PC-3 (cell line): Measurements from ENCODE around the gene COL9A3. TPM values are rescaled to one million over a fixed set of nuclear protein-coding genes. Genes with fewer than 3 reads are reported as not detected.

ENCODE experiments used
- ATAC-seq: fragments of 200-7000 bp; cut with Tn5 transposase; 2 replicates; pipeline ENCODE4 v1.9.1; 2020; ENCODE audit warnings: mild to moderate bottlenecking, moderate library complexity
- BruUV-seq: library from RNA; stranded (reverse); fragments of 400-500 nt; replicated peaks from 2 replicates; lab custom pipeline; 2021; lab: Mats Ljungman, UMichigan
- CTCF ChIA-PET: fragments of 300-600 bp; sonication (Branson Sonifier 250); formaldehyde crosslinking; loops from one replicate; lab custom pipeline; 2022; ENCODE audit warnings: antibody characterized with exemption; lab: Charles Lee
- POLR2A ChIA-PET: fragments of 300-600 bp; sonication (Branson Sonifier 250); formaldehyde crosslinking; loops from one replicate; lab custom pipeline; 2022; ENCODE audit warnings: antibody characterized with exemption; ENCODE audit not compliant: unreplicated experiment; lab: Charles Lee
- DNase-seq: peaks from one replicate; pipeline ENCODE4 v3.0.0-alpha.2; 2015
- H2AFZ ChIP-seq: fragments of 300-600 bp; sonication (generic); 2 replicates; pipeline ENCODE4 v1.6.0; 2016; ENCODE audit warnings: antibody characterized with exemption, low read length
- H3F3A ChIP-seq: fragments of 300-600 bp; sonication (generic); one replicate; pipeline ENCODE4 v1.6.0; 2017; ENCODE audit warnings: antibody characterized with exemption, low read length, control low read depth, mild to moderate bottlenecking; ENCODE audit not compliant: unreplicated experiment
- H3K27ac ChIP-seq: fragments of 300-600 bp; sonication (generic); 2 replicates; pipeline ENCODE4 v1.5.1; 2016; ENCODE audit warnings: mild to moderate bottlenecking, low read length
- H3K27me3 ChIP-seq: fragments of 300-600 bp; sonication (generic); 2 replicates; pipeline ENCODE4 v1.6.1; 2016; ENCODE audit warnings: low read length, mixed read lengths
- H3K36me3 ChIP-seq: fragments of 300-600 bp; sonication (generic); 2 replicates; pipeline ENCODE4 v1.6.1; 2016; ENCODE audit warnings: low read depth, mixed run types, low read length, mixed read lengths
- H3K4me1 ChIP-seq: fragments of 300-600 bp; sonication (generic); 2 replicates; pipeline ENCODE4 v1.5.1; 2016; ENCODE audit warnings: low read length; ENCODE audit not compliant: insufficient read depth
- H3K4me2 ChIP-seq: fragments of 300-600 bp; sonication (generic); 2 replicates; pipeline ENCODE4 v1.6.0; 2016; ENCODE audit warnings: low read length
- H3K4me3 ChIP-seq: fragments of 300-600 bp; sonication (generic); 2 replicates; pipeline ENCODE4 v1.5.1; 2016; ENCODE audit warnings: mild to moderate bottlenecking, low read length, mixed read lengths
- H3K79me2 ChIP-seq: fragments of 300-600 bp; sonication (generic); 2 replicates; pipeline ENCODE4 v1.6.1; 2017; ENCODE audit warnings: low read length, mixed read lengths
- H3K9ac ChIP-seq: fragments of 300-600 bp; sonication (generic); 2 replicates; pipeline ENCODE4 v1.6.0; 2016; ENCODE audit warnings: mild to moderate bottlenecking, low read length
- H3K9me2 ChIP-seq: fragments of 300-600 bp; sonication (generic); replicated peaks from 2 replicates; pipeline ENCODE4 v1.6.1; 2016; ENCODE audit warnings: mixed run types, low read length, mixed read lengths
- H3K9me3 ChIP-seq: fragments of 300-600 bp; sonication (generic); 2 replicates; pipeline ENCODE4 v1.6.1; 2016; ENCODE audit warnings: low read length, mixed read lengths
- H4K20me1 ChIP-seq: fragments of 300-600 bp; sonication (generic); 2 replicates; pipeline ENCODE4 v1.6.1; 2016; ENCODE audit warnings: low read length, mixed read lengths
- CTCF ChIP-seq: fragments of 300-600 bp; sonication (generic); conservative IDR thresholded peaks from 2 replicates; pipeline ENCODE4 v1.5.1; 2017; ENCODE audit warnings: antibody characterized with exemption, low read depth, mild to moderate bottlenecking, low read length
- EZH2 ChIP-seq: fragments of 300-600 bp; sonication (generic); IDR thresholded peaks from one replicate; pipeline ENCODE4 v1.6.1; 2017; ENCODE audit warnings: antibody characterized with exemption, mild to moderate bottlenecking, low read length; ENCODE audit not compliant: unreplicated experiment
- EZH2phosphoT487 ChIP-seq: fragments of 300-600 bp; sonication (generic); IDR thresholded peaks from 2 replicates; pipeline ENCODE4 v1.6.1; 2018; ENCODE audit warnings: mild to moderate bottlenecking, antibody characterized with exemption, low read length, borderline replicate concordance
- intact Hi-C: fragments of 100-400 bp; cut with micrococcal nuclease; formaldehyde crosslinking; loops from 2 replicates; pipeline ENCODE4 v1.9.0; 2023
- total RNA-seq: library from RNA; depleted of rRNA; stranded (reverse); fragments of >200 nt; gene quantifications from 2 replicates; pipeline ENCODE4 v1.2.3, GENCODE V29; 2014

COL9A3 gene
- total RNA-seq, 1 experiment from 2014 or later = 14.3 TPM

- no peaks in the 10 kb centered on the region for H3K9me3 ChIP-seq
- ChIA-PET POLR2A (no interaction called here), CTCF (no interaction called here)
- H3K4me2 ChIP-seq = no peak overlapping the region
- no peaks in the 10 kb centered on the region for H3K79me2 ChIP-seq
- DNase-seq (no peak), ATAC-seq (no peak)
- no peaks in the 10 kb centered on the region for H3K9me2 ChIP-seq
- no peak overlapping the region for H2AFZ ChIP-seq
- no TSS peak for BruUV-seq
- no peak overlapping the region for H3K9ac ChIP-seq
- H3F3A ChIP-seq = no peaks in the 10 kb centered on the region
- H4K20me1 ChIP-seq = no peaks in the 10 kb centered on the region
- peaks cover 8% of the 10 kb centered on the region for H3K4me1 ChIP-seq
- TF ChIP-seq EZH2 = no peak
- no peak for TF ChIP-seq CTCF
- no peak for TF ChIP-seq EZH2phosphoT487
- H3K27ac ChIP-seq = no peak overlapping the region
- H3K4me3 ChIP-seq = no peak overlapping the region
- intact Hi-C loops = loop anchor here (10.0 kb wide), 1 partner anchor 99 kb away; the partner anchor contains the start of gene DIDO1
- no peaks in the 10 kb centered on the region for H3K36me3 ChIP-seq
- H3K27me3 ChIP-seq = no peaks in the 10 kb centered on the region
Observed at GRCh38 chr20:62825986-62826645, 9.3 kb downstream of the COL9A3 start.

GRCh38 chr20:62826646-62827310 lies 9.9 kb downstream of the COL9A3 start:
- TF ChIP-seq CTCF (no peak), EZH2 (no peak), EZH2phosphoT487 (no peak)
- ChIA-PET CTCF (no interaction called here), POLR2A (no interaction called here)
- Histone ChIP-seq H3K9me2 (no peaks in the 10 kb centered on the region), H3K27me3 (no peaks in the 10 kb centered on the region), H3K9ac (no peak overlapping the region), H3K79me2 (no peaks in the 10 kb centered on the region), H3K9me3 (no peaks in the 10 kb centered on the region), H4K20me1 (no peaks in the 10 kb centered on the region), H3F3A (no peaks in the 10 kb centered on the region), H2AFZ (no peak overlapping the region), H3K4me2 (no peak overlapping the region), H3K36me3 (no peaks in the 10 kb centered on the region), H3K4me3 (no peak overlapping the region), H3K27ac (no peak overlapping the region), H3K4me1 (peaks cover 8% of the 10 kb centered on the region)
- BruUV-seq = no TSS peak
- ATAC-seq (no peak), DNase-seq (no peak)
- intact Hi-C loops = loop anchor here (10.0 kb wide), 1 partner anchor 98 kb away; the partner anchor contains the start of gene DIDO1
